ENCODE measurements around the gene REV3L.
"Not testable (repeated sequence)": the region's sequence is repeated elsewhere in the genome, so short reads cannot be mapped to it uniquely, and the experiment has no call there.

Gene REV3L

DNA sequence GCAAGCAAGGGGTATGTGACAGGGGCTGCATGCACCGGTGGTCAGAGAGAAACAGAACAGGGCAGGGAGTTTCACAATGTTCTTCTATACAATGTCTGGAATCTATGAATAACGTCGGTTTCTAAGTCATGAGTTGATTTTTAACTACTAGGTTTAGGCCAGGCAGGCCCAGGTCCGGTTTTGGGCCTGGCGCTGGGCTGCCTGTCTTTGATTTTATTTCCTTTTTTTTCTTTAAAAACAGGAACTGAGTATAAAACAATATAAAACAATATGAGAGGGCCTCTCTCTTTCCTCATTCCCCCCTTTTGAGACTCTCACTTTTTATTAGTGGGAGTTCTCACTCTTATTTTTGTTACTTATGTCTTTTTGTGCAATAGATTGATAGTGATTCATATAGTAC is 198.7 kb downstream of the REV3L start:
- not testable (repeated sequence) for DNase-seq

GRCh38 chr6:111283707-111284106 is 199.3 kb downstream of the REV3L start:
- no peak for DNase-seq

DNA sequence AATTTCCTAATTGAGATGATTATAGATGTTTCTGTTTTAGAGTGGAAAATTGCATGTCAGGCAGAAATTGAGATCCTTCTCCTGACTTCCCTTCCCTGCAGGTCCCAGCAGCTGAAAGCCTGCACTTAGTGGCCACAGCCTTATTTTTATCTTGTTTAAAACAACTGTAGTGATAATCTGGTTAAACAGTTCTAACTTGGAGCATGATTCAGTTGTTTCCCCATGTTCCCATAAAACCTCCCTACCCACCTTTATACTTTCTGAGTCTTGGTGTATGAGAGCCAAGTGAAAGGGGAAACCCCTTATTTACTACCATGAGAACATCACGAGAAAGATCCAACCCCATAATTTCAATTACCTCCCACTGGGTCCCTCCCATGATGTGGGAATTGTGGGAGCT is 200.5 kb downstream of the REV3L start:
- DNase-seq: no peak

DNA sequence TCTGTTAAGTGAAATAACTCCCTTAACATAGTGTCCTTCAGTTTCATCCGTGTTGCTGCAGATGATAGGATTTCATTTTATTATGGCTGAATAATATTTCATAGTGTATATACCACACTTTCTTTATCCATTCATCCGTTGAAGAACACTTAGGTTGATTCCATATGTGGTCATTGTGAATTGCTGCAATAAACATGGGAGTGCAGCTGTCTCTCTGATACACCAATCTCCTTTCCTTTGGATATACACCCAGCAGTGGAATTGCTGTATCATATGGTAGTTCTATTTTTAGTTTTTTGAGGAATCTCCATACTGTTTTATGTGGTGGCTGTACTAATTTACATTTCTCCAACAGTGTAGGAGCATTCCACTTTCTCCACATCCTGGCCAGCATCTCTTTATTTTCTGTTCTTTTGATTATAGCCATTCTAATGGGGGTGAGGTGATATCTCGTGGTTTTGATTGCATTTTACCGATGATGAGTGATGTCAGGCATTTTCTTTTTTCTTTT is 202.5 kb downstream of the REV3L start:
- DNase-seq: no peak

DNA sequence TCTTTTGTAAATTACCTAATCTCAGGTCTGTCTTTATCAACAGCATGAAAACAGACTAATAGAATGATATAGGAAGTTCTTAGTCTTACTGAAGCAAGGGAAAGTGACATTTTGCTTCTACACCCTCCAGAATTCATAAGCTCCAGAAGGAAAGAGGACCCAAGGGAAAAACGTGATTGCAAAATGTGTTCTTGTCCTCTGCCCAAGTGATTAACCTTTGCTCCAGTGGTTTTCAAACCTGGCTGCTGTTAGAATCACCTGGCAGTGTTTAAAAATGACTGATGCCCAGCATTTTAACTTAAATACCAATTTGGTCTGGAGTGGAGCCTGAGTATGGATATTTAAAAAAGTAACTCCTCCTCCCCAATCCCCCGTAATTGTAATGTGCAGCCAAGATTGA is 204.3 kb downstream of the REV3L start:
- no peak for DNase-seq

- no peak for DNase-seq
Measured at GRCh38 chr6:111277819-111278218, 205.2 kb downstream of the REV3L start.

DNA sequence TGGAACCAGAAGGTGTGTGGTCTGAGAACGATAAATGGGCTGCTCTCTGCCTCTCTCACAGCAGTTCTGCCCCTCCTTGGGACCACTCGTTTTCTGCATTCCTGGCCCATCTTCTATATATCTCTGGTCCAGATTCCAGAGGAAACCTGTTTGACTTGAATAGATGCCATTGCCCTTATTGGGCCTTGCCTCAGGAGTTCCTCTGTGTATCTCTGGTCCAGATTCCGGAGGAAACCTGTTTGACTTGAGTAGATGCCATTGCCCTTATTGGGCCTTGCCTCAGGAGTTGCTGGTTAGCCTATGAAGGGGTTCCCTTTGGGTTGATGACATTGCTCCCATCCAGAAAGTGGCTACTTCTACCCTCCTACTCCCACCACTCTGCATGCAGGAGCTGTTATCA is 206.3 kb downstream of the REV3L start:
- DNase-seq: no peak

- no peak for DNase-seq
Measured at GRCh38 chr6:111276335-111276734, 206.7 kb downstream of the REV3L start.

- no peak for DNase-seq
Measured at GRCh38 chr6:111274593-111275217, 208.3 kb downstream of the REV3L start.

- no peak for DNase-seq
Measured at GRCh38 chr6:111270121-111270520, 212.9 kb downstream of the REV3L start.

- DNase-seq: no peak
Measured at GRCh38 chr6:111269401-111269970, 213.5 kb downstream of the REV3L start.

- no peak for DNase-seq
Measured at GRCh38 chr6:111267764-111268333, 215.2 kb downstream of the REV3L start.

DNA sequence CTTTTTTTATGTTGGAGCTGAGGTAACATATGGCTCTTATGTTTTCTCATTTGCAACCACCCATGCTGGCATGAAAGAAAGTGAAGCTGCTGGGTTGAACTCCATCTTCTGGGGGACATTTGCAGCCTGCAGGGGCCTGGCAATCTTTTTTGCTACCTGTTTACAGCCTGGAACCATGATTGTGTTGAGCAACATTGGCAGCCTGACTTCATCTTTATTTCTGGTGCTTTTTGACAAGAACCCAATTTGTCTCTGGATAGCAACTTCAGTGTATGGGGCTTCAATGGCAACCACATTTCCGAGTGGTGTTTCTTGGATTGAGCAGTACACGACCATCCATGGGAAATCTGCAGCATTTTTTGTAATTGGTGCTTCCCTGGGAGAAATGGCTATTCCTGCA is 216.7 kb downstream of the REV3L start:
- no peak for DNase-seq

- DNase-seq: no peak
Measured at GRCh38 chr6:111265842-111266241, 217.2 kb downstream of the REV3L start.

DNA sequence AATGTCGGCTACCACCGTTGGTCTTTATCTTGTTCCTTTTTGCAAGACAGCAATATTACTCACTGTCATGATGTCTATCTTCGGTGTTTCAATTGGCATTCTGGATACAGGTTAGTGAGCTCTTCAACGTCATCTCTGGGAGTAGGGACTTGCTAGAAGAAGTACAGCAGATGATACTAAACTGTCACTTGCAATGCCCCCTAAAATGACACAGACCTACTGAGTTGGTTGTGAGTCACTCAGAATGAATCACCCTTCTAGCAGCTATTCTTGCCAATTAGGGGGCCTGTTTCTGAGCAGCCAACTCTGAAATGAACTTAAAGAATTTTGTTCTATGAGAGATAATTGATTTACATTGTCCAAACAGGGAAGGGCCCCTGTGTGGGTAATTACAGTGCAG is 219.2 kb downstream of the REV3L start:
- no peak for DNase-seq

- no peak for DNase-seq
Measured at GRCh38 chr6:111260570-111261298, 222.3 kb downstream of the REV3L start.

GRCh38 chr6:111259089-111259831 is 223.8 kb downstream of the REV3L start:
- peak; percentile 97 for DNase-seq

DNA sequence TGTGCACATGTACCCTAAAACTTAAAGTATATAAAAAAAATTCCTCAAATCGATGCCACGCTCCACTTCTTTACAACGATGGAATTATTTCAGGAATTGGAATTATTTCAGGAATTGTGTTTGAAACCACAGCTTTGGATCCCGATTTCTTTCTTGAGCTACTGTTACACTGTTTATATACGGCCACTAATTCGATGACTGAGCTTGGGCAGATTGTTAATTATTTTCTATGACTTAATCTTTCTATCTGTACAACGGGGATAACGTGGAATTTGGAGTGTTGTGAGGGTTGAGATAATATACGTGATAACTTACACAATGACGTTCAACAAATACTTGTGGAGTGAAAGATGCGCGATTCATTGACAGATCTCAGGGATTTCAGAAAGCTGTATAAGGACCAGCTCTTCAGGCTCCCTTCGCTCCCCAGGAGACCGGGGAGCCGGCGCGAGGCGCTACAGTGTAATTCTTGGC is 224.4 kb downstream of the REV3L start:
- DNase-seq: no peak

DNA sequence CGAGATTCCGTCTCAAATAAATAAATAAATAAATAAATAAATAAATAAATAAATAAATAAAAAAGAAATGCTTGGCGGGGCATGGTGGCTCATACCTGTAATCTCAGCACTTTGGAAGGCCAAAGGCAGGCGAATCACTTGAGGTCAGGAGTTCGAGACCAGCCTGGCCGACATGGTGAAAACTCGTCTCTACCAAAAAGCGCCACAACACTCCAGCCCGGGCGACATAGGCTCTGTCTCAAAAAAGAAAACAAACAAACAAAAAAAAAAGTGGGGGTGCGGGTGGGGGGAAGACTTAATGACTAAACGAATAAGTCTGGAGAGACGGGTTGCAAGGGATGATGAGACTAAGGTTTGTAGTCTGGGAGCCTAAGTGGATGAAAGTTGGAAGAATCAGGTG is 225.0 kb downstream of the REV3L start:
- DNase-seq: no peak

GRCh38 chr6:111256646-111257045 is 226.4 kb downstream of the REV3L start:
- no peak for DNase-seq

GRCh38 chr6:111255838-111256237 is 227.2 kb downstream of the REV3L start:
- not testable (repeated sequence) for DNase-seq

DNA sequence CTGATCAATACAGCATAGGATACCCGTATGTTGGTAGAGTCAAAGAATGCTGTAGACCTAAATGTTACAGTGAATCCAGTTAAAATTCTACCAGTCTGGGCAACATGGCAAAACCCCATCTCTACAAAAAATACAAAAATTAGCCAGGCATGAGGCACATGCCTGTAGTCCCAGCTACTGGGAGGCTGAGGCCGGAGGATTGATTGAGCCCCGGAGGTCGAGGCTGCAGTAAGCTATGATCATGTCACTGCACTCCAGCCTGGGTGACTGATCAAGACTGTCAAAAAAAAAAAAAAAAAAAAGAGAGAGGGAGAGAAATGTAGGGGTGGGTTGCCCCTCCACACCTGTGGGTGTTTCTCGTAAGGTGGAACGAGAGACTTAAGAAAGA is 228.2 kb downstream of the REV3L start:
- no peak for DNase-seq
